Measurements from ENCODE around the gene COL20A1. TPM values are rescaled to one million over a fixed set of nuclear protein-coding genes. Genes with fewer than 3 reads are reported as not detected.

The COL20A1 gene
- total RNA-seq, 1 donor from 2014 or later, result not detected

- TF ChIP-seq CTCF (IDR thresholded peaks at IDR 0.05; ENCODE audit: insufficient read depth, low read length, poor library complexity, severe bottlenecking), result no peak
- no peaks in the 10 kb centered on the region for H3K27me3 ChIP-seq (ENCODE audit: control insufficient read depth, insufficient read depth, low read length)
- H3K36me3 ChIP-seq (ENCODE audit: control insufficient read depth, insufficient read depth, low read length), result peaks cover 1% of the 10 kb centered on the region
- DNase-seq (ENCODE audit: low read depth), result no peak
- H3K4me3 ChIP-seq (ENCODE audit: low read depth, low read length), result no peak overlapping the region
Measured at GRCh38 chr20:63284544-63284949, 8.4 kb upstream of the COL20A1 start.

DNA sequence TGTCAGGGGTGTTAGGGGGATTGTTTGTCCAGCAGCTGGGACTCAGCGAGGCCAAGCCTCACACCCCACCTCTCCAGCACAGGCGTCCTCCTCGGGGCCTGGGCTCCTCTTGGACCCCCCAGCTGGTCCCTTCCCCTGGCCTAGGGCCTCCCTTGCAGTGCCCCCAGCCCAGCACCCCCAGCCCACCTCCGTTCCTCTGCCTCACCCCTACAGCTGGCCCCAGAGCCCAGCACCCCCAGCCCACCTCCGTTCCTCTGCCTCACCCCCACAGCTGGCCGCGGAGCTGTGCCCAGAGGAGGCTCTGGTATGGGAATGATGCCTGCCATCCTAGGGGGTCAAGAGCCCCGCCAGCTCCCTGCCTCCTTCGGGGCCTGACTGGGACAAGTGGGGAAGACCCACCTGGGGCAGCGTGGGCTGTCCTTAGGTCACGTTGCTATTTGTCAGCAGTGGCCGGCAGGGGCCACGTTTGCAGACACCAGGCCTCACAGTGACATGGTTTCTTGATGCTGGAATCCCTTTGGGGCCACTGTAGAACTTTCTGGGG, 7.9 kb upstream of the COL20A1 start:
- H3K36me3 ChIP-seq (ENCODE audit: control insufficient read depth, insufficient read depth, low read length), result peaks cover 1% of the 10 kb centered on the region
- no peaks in the 10 kb centered on the region for H3K27me3 ChIP-seq (ENCODE audit: control insufficient read depth, insufficient read depth, low read length)
- no peak for TF ChIP-seq CTCF (IDR thresholded peaks at IDR 0.05; ENCODE audit: insufficient read depth, low read length, poor library complexity, severe bottlenecking)
- DNase-seq (ENCODE audit: low read depth), result no peak
- no peak overlapping the region for H3K4me3 ChIP-seq (ENCODE audit: low read depth, low read length)

DNA sequence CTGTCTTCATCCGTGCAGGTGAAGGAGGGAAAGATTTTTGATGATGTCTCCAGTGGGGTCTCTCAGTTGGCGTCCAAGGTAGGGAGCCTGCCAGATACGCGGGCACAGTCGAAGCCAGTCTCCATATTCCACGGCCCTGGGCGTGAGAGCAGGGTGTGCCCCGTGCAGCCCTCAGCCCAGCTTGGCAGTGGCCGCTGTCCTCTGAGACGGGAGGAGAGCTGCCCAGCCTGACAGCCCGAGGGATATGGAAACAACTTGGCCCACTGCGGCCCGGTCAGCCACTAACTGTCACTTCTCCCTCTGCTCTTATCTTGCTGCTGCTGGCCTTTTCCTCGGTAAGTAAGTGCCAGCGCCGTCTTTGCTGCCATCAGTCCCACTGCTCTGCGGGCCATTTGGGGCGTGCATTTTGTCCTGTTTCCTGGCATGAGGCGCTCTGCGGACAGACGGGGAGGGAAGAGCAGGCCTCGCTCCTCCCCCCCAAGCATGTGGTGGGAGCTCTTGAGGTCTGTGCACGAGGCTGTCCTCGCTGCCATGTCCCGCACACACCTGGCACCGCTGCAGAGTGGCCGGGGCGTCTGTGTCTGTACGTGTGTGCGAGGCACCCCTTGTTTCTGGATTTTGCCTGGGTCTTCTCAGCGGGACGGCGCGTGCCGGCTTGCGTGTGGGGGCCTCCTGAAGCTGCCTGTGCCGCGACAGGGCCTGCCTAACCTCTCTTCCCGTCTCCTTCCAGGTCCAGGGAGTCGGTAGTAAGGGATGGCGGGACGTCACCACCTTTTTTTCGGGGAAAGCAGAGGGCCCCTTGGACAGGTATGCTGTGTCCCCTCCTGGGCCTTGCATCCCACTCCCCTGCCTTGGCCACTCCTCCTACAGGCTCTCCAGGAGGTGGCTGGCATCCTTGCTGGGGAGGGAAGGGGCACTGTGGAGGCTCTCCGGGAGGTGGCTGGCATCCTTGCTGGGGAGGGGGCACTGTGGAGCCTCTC, 7.1 kb upstream of the COL20A1 start:
- H3K36me3 ChIP-seq (ENCODE audit: control insufficient read depth, insufficient read depth, low read length), result peaks cover 1% of the 10 kb centered on the region
- TF ChIP-seq CTCF (IDR thresholded peaks at IDR 0.05; ENCODE audit: insufficient read depth, low read length, poor library complexity, severe bottlenecking), result no peak

GRCh38 chr20:63286781-63287696, 5.9 kb upstream of the COL20A1 start:
- Histone ChIP-seq H3K4me3 (ENCODE audit: low read depth, low read length) (no peak overlapping the region), H3K36me3 (ENCODE audit: control insufficient read depth, insufficient read depth, low read length) (no peaks in the 10 kb centered on the region), H3K27me3 (ENCODE audit: control insufficient read depth, insufficient read depth, low read length) (no peaks in the 10 kb centered on the region)
- no peak for TF ChIP-seq CTCF (IDR thresholded peaks at IDR 0.05; ENCODE audit: insufficient read depth, low read length, poor library complexity, severe bottlenecking)
- DNase-seq (ENCODE audit: low read depth), result no peak

More for the DNA sequence above, 7.1 kb upstream of the COL20A1 start:
- DNase-seq (ENCODE audit: low read depth), result no peak
- Histone ChIP-seq H3K27me3 (ENCODE audit: control insufficient read depth, insufficient read depth, low read length) (no peaks in the 10 kb centered on the region), H3K4me3 (ENCODE audit: low read depth, low read length) (no peak overlapping the region)

GRCh38 chr20:63287697-63288580, 5.0 kb upstream of the COL20A1 start:
- DNase-seq (ENCODE audit: low read depth), result no peak
- no peak overlapping the region for H3K4me3 ChIP-seq (ENCODE audit: low read depth, low read length)
- TF ChIP-seq CTCF (IDR thresholded peaks at IDR 0.05; ENCODE audit: insufficient read depth, low read length, poor library complexity, severe bottlenecking), result no peak
- H3K36me3 ChIP-seq (ENCODE audit: control insufficient read depth, insufficient read depth, low read length), result no peaks in the 10 kb centered on the region
- H3K27me3 ChIP-seq (ENCODE audit: control insufficient read depth, insufficient read depth, low read length), result no peaks in the 10 kb centered on the region
